Lower lobe of right lung (tissue), 2 donors: ENCODE measurements around the gene HEPACAM2. TPM values are rescaled to one million over a fixed set of nuclear protein-coding genes. Genes with fewer than 3 reads are reported as not detected.

Experiments used
- ATAC-seq, 2 donors: fragments of 200-7000 bp; cut with Tn5 transposase; one replicate each; pipeline ENCODE4 v1.9.1; 2020 to 2022; ENCODE audit warnings: mild to moderate bottlenecking in 2 of 2, moderate library complexity in 2 of 2
- DNase-seq: peaks from one replicate; pipeline ENCODE4 v3.0.0-alpha.2; 2020
- H3K27ac ChIP-seq: fragments of 200-600 bp; one replicate; pipeline ENCODE4 v1.8.0; 2022
- H3K27me3 ChIP-seq: fragments of 200-600 bp; one replicate; pipeline ENCODE4 v1.8.0; 2022; ENCODE audit warnings: low read depth
- H3K36me3 ChIP-seq: fragments of 200-600 bp; one replicate; pipeline ENCODE4 v1.8.0; 2022; ENCODE audit warnings: mild to moderate bottlenecking
- H3K4me1 ChIP-seq: fragments of 200-600 bp; one replicate; pipeline ENCODE4 v1.8.0; 2022
- H3K4me3 ChIP-seq: fragments of 200-600 bp; one replicate; pipeline ENCODE4 v1.8.0; 2022; ENCODE audit warnings: mild to moderate bottlenecking
- H3K9me3 ChIP-seq: fragments of 200-600 bp; one replicate; pipeline ENCODE4 v1.8.0; 2022
- CTCF ChIP-seq: fragments of 200-600 bp; IDR thresholded peaks from one replicate; pipeline ENCODE4 v1.8.0; 2022; ENCODE audit warnings: antibody characterized with exemption, mild to moderate bottlenecking
- intact Hi-C: fragments of 100-400 bp; cut with DNase I; formaldehyde crosslinking; loops from one replicate; pipeline ENCODE4 v1.11.0; 2022
- long read RNA-seq: library from polyadenylated mRNA; unstranded; transcript quantifications from one replicate; pipeline ENCODE4 v2.0.0, GENCODE V29; 2021
- total RNA-seq: library from RNA; stranded (reverse); fragmentation: NEBNext Ultra II Directional; extraction: Animal tissue kit (Norgen Biotek cat#: 25700); gene quantifications from one replicate; pipeline ENCODE4 v1.2.1, GENCODE V29; 2021
- donor health status: DM: no; HTN: yes; CAD: no; lungs with severe emphysema.

The HEPACAM2 gene
- 0.18 TPM for total RNA-seq
- long read RNA-seq = 0 reads

- Histone ChIP-seq H3K4me1 (peaks cover under 1% of the 10 kb centered on the region), H3K36me3 (no peaks in the 10 kb centered on the region), H3K27ac (no peak within 1 kb of the TSS), H3K27me3 (no peaks in the 10 kb centered on the region), H3K4me3 (no peak within 1 kb of the TSS), H3K9me3 (no peaks in the 10 kb centered on the region)
- intact Hi-C loops = no loop called here
- TF ChIP-seq CTCF = no peak
- no peak for ATAC-seq
- no peak for DNase-seq
These were observed at the start of gene HEPACAM2 for GRCh38 chr7:93226310-93226709. Gene HEPACAM2 (minus strand): TSS chr7:93226469.

- intact Hi-C loops = no loop called here
- no peaks in the 10 kb centered on the region for H3K4me1 ChIP-seq
- H3K27me3 ChIP-seq = no peaks in the 10 kb centered on the region
- H3K36me3 ChIP-seq = peaks cover 53% of the 10 kb centered on the region
- TF ChIP-seq CTCF = no peak
- H3K4me3 ChIP-seq = no peak overlapping the region
- ATAC-seq = no peak
- H3K27ac ChIP-seq = no peak overlapping the region
- DNase-seq = no peak
- no peaks in the 10 kb centered on the region for H3K9me3 ChIP-seq
These were observed 39.0 kb upstream of the HEPACAM2 start for GRCh38 chr7:93265220-93265619.

GRCh38 chr7:93262535-93262934 is 36.3 kb upstream of the HEPACAM2 start:
- no peak overlapping the region for H3K4me3 ChIP-seq
- H3K36me3 ChIP-seq = peaks cover 65% of the 10 kb centered on the region
- no peaks in the 10 kb centered on the region for H3K27me3 ChIP-seq
- no peak for ATAC-seq
- H3K27ac ChIP-seq = no peak overlapping the region
- intact Hi-C loops = no loop called here
- DNase-seq = no peak
- no peak for TF ChIP-seq CTCF
- no peaks in the 10 kb centered on the region for H3K9me3 ChIP-seq
- H3K4me1 ChIP-seq = no peaks in the 10 kb centered on the region

GRCh38 chr7:93258661-93259060 is 32.4 kb upstream of the HEPACAM2 start:
- ATAC-seq = no peak
- no peak for TF ChIP-seq CTCF
- intact Hi-C loops = loop anchor here (10.0 kb wide), 1 partner anchor 56 kb away; no protein-coding TSS in a partner anchor
- Histone ChIP-seq H3K9me3 (no peaks in the 10 kb centered on the region), H3K4me3 (no peak overlapping the region), H3K27ac (no peak overlapping the region), H3K36me3 (peaks cover 56% of the 10 kb centered on the region), H3K4me1 (no peaks in the 10 kb centered on the region), H3K27me3 (no peaks in the 10 kb centered on the region)
- DNase-seq = no peak

GRCh38 chr7:93249491-93250148 is 23.4 kb upstream of the HEPACAM2 start:
- Histone ChIP-seq H3K4me3 (no peak overlapping the region), H3K36me3 (no peaks in the 10 kb centered on the region), H3K9me3 (no peaks in the 10 kb centered on the region), H3K4me1 (no peaks in the 10 kb centered on the region), H3K27me3 (no peaks in the 10 kb centered on the region), H3K27ac (no peak overlapping the region)
- ATAC-seq (no peak), DNase-seq (no peak)
- TF ChIP-seq CTCF = no peak
- intact Hi-C loops = loop anchor here (10.0 kb wide), 1 partner anchor 65 kb away; no protein-coding TSS in a partner anchor
